Left cardiac atrium (tissue), 4 donors: ENCODE measurements around the gene KIAA1958. TPM values are rescaled to one million over a fixed set of nuclear protein-coding genes. Genes with fewer than 3 reads are reported as not detected.

Source experiments
- ATAC-seq, 2 donors: fragments of 200-7000 bp; cut with Tn5 transposase; one replicate each; pipeline ENCODE4 v1.9.1; 2020; ENCODE audit warnings: mild to moderate bottlenecking in 2 of 2, moderate library complexity in 2 of 2
- DNase-seq: peaks from one replicate; pipeline ENCODE4 v3.0.0-alpha.2; 2020
- intact Hi-C, 2 donors: fragments of 100-400 bp; cut with DNase I; formaldehyde crosslinking; loops; one replicate each; pipeline versions ENCODE4 v1.14.1 to v1.15.1; 2022 to 2023
- total RNA-seq, 2 donors: library from RNA; stranded (reverse); fragmentation: NEBNext Ultra II Directional; extraction: Animal tissue kit (Norgen Biotek cat#: 25700); gene quantifications; one replicate each; pipeline ENCODE4 v1.2.1, GENCODE V29; 2021
- donor health status: DM: no; HTN: yes; CAD: no.
- donor health status: DM: no; HTN: yes; CAD: no; lungs with severe emphysema.
- donor health status: DM: yes; HTN: yes; CAD: no.
- donor health status: Dilated cardiomyopathy.

Gene KIAA1958
- total RNA-seq, 2 donors from 2014 or later: 3.3 to 3.6 TPM

GRCh38 chr9:112689161-112689740 lies 202.6 kb downstream of the KIAA1958 start:
- intact Hi-C loops: no loop called here
- ATAC-seq (no peak), DNase-seq (no peak)

- intact Hi-C loops: no loop called here
- no peak for DNase-seq
- no peak for ATAC-seq
Measured at GRCh38 chr9:112694706-112695555, 208.3 kb downstream of the KIAA1958 start.

GRCh38 chr9:112696461-112696860 lies 209.8 kb downstream of the KIAA1958 start:
- no peak for ATAC-seq
- DNase-seq: no peak
- intact Hi-C loops: no loop called here

GRCh38 chr9:112699230-112699629 lies 212.6 kb downstream of the KIAA1958 start:
- no peak for ATAC-seq
- intact Hi-C loops: no loop called here

GRCh38 chr9:112700085-112700484 lies 213.5 kb downstream of the KIAA1958 start:
- DNase-seq (no peak), ATAC-seq (no peak)
- intact Hi-C loops: no loop called here

More at GRCh38 chr9:112699230-112699629, 212.6 kb downstream of the KIAA1958 start:
- DNase-seq: no peak

- no peak for DNase-seq
- intact Hi-C loops: no loop called here
Measured at GRCh38 chr9:112703304-112703703, 216.7 kb downstream of the KIAA1958 start.

GRCh38 chr9:112705768-112706427 lies 219.3 kb downstream of the KIAA1958 start:
- DNase-seq: no peak
- peak; percentile 60 to 78 for ATAC-seq
- intact Hi-C loops: no loop called here

More at GRCh38 chr9:112703304-112703703, 216.7 kb downstream of the KIAA1958 start:
- no peak for ATAC-seq

- DNase-seq: no peak
- intact Hi-C loops: loop anchor here in 1 of 2 donors (10.0 kb wide), 1 partner anchor 226 kb away; the partner anchor contains the start of gene KIAA1958
- ATAC-seq: no peak
Measured at GRCh38 chr9:112711050-112711689, 224.5 kb downstream of the KIAA1958 start.

GRCh38 chr9:112712678-112713077 lies 226.1 kb downstream of the KIAA1958 start:
- intact Hi-C loops: loop anchor here in 1 of 2 donors (10.0 kb wide), 1 partner anchor 228 kb away; the partner anchor contains the start of gene KIAA1958
- no peak for DNase-seq
- ATAC-seq: no peak

GRCh38 chr9:112717661-112718331 lies 231.2 kb downstream of the KIAA1958 start, which contains the start of gene INIP:
Gene INIP (minus strand): TSS chr9:112718117. CDS start chr9:112716485, 1,632 bp downstream.
- ATAC-seq (peak; percentile 99 to 100), DNase-seq (peak; percentile 97)
- intact Hi-C loops: loop anchor here in 1 of 2 donors (2.0 to 10.0 kb wide), 3 partner anchors 33 to 233 kb away; partner anchors contain the start of genes KIAA1958 and SNX30

Other genes with a start within 250 kb of the KIAA1958 start
- gene PTBP3, start 153.2 kb upstream of the KIAA1958 start, total RNA-seq: 10 to 100 TPM; 20.3 to 25.4 TPM
- 100 to 1,000 TPM in 1 of 2 donors, 10 to 100 TPM in 1; 99.3 to 107 TPM for gene HSDL2, start 106.7 kb upstream of the KIAA1958 start, total RNA-seq
- gene INIP, start 231.3 kb downstream of the KIAA1958 start, total RNA-seq: 10 to 100 TPM; 16.6 TPM